ENCODE results near the gene ENPP6. TPM values are rescaled to one million over a fixed set of nuclear protein-coding genes. Genes with fewer than 3 reads are reported as not detected.

Gene ENPP6
- total RNA-seq, 1 donor from 2014 or later, result 0.41 TPM

- no peak overlapping the region for H3K4me3 Mint-ChIP-seq (ENCODE audit: unreplicated experiment)
- TF ChIP-seq CTCF (IDR thresholded peaks at IDR 0.05; ENCODE audit: unreplicated experiment), result no peak
- no peaks in the 10 kb centered on the region for H3K4me1 Mint-ChIP-seq (ENCODE audit: unreplicated experiment)
- peaks cover 4% of the 10 kb centered on the region for H3K27me3 Mint-ChIP-seq (ENCODE audit: unreplicated experiment)
- no peaks in the 10 kb centered on the region for H3K9me3 Mint-ChIP-seq (ENCODE audit: unreplicated experiment)
- no peaks in the 10 kb centered on the region for H3K36me3 Mint-ChIP-seq (ENCODE audit: low read depth, unreplicated experiment)
- no peak overlapping the region for H3K27ac Mint-ChIP-seq (ENCODE audit: unreplicated experiment)
- DNase-seq (ENCODE audit: low spot score), result no peak
These were observed 69.6 kb downstream of the ENPP6 start for GRCh38 chr4:184147858-184148737.

GRCh38 chr4:184146951-184147350 is 70.7 kb downstream of the ENPP6 start:
- H3K4me3 Mint-ChIP-seq (ENCODE audit: unreplicated experiment), result no peak overlapping the region
- no peak overlapping the region for H3K27ac Mint-ChIP-seq (ENCODE audit: unreplicated experiment)
- no peaks in the 10 kb centered on the region for H3K4me1 Mint-ChIP-seq (ENCODE audit: unreplicated experiment)
- no peak for DNase-seq (ENCODE audit: low spot score)
- H3K27me3 Mint-ChIP-seq (ENCODE audit: unreplicated experiment), result peaks cover 4% of the 10 kb centered on the region
- TF ChIP-seq CTCF (IDR thresholded peaks at IDR 0.05; ENCODE audit: unreplicated experiment), result no peak
- no peaks in the 10 kb centered on the region for H3K9me3 Mint-ChIP-seq (ENCODE audit: unreplicated experiment)
- no peaks in the 10 kb centered on the region for H3K36me3 Mint-ChIP-seq (ENCODE audit: low read depth, unreplicated experiment)

- Mint-ChIP-seq H3K36me3 (ENCODE audit: low read depth, unreplicated experiment) (no peaks in the 10 kb centered on the region), H3K27ac (ENCODE audit: unreplicated experiment) (no peak overlapping the region), H3K4me1 (ENCODE audit: unreplicated experiment) (no peaks in the 10 kb centered on the region), H3K9me3 (ENCODE audit: unreplicated experiment) (no peaks in the 10 kb centered on the region), H3K4me3 (ENCODE audit: unreplicated experiment) (no peak overlapping the region), H3K27me3 (ENCODE audit: unreplicated experiment) (peaks cover 4% of the 10 kb centered on the region)
- no peak for TF ChIP-seq CTCF (IDR thresholded peaks at IDR 0.05; ENCODE audit: unreplicated experiment)
- no peak for DNase-seq (ENCODE audit: low spot score)
These were observed 72.1 kb downstream of the ENPP6 start for GRCh38 chr4:184145596-184145995.

GRCh38 chr4:184143770-184144564 is 73.7 kb downstream of the ENPP6 start:
- Mint-ChIP-seq H3K4me3 (ENCODE audit: unreplicated experiment) (no peak overlapping the region), H3K36me3 (ENCODE audit: low read depth, unreplicated experiment) (peaks cover 2% of the 10 kb centered on the region), H3K27me3 (ENCODE audit: unreplicated experiment) (no peaks in the 10 kb centered on the region), H3K9me3 (ENCODE audit: unreplicated experiment) (peaks cover 1% of the 10 kb centered on the region), H3K4me1 (ENCODE audit: unreplicated experiment) (no peaks in the 10 kb centered on the region), H3K27ac (ENCODE audit: unreplicated experiment) (no peak overlapping the region)
- DNase-seq (ENCODE audit: low spot score), result no peak
- no peak for TF ChIP-seq CTCF (IDR thresholded peaks at IDR 0.05; ENCODE audit: unreplicated experiment)
